HG02852 (cell line): Measurements from ENCODE around the gene TRIM36.

ENCODE experiments used
- ATAC-seq: cut with Tn5 transposase; IDR thresholded peaks from one replicate; pipeline ENCODE4 v1.9.1; 2021; ENCODE audit warnings: mild to moderate bottlenecking, moderate library complexity; ENCODE audit not compliant: unreplicated experiment

The TRIM36 gene

GRCh38 chr5:115169487-115170133, at the start of gene TRIM36:
TSS of gene TRIM36 (minus strand) at chr5:115169908. CDS start at chr5:115169634, 274 bp downstream.
- ATAC-seq = peak; percentile 97

- no peak for ATAC-seq
Observed at GRCh38 chr5:115214541-115214940, 44.8 kb upstream of the TRIM36 start.

GRCh38 chr5:115209279-115209678, 39.6 kb upstream of the TRIM36 start:
- ATAC-seq = peak; percentile 99

GRCh38 chr5:115202952-115203351, 33.2 kb upstream of the TRIM36 start:
- ATAC-seq = no peak

- ATAC-seq = no peak
Observed at GRCh38 chr5:115196161-115196560, 26.5 kb upstream of the TRIM36 start.

GRCh38 chr5:115194676-115195075, 25.0 kb upstream of the TRIM36 start:
- no peak for ATAC-seq

GRCh38 chr5:115193295-115193694, 23.6 kb upstream of the TRIM36 start:
- ATAC-seq = no peak

GRCh38 chr5:115192098-115192497, 22.4 kb upstream of the TRIM36 start:
- no peak for ATAC-seq

- ATAC-seq = no peak
Observed at GRCh38 chr5:115191474-115192031, 21.8 kb upstream of the TRIM36 start.

- no peak for ATAC-seq
Observed at GRCh38 chr5:115190388-115190787, 20.7 kb upstream of the TRIM36 start.

GRCh38 chr5:115189866-115190265, 20.2 kb upstream of the TRIM36 start:
- ATAC-seq = no peak

- no peak for ATAC-seq
Observed at GRCh38 chr5:115186794-115187193, 17.1 kb upstream of the TRIM36 start.

GRCh38 chr5:115184770-115185169, 15.1 kb upstream of the TRIM36 start:
- ATAC-seq = no peak

- no peak for ATAC-seq
Observed at GRCh38 chr5:115181757-115182156, 12.0 kb upstream of the TRIM36 start.

GRCh38 chr5:115180165-115180709, 10.5 kb upstream of the TRIM36 start:
- ATAC-seq = peak; percentile 65

GRCh38 chr5:115179394-115180164, 9.9 kb upstream of the TRIM36 start:
- ATAC-seq = peak; percentile 35

GRCh38 chr5:115179030-115179393, 9.3 kb upstream of the TRIM36 start:
- no peak for ATAC-seq

- no peak for ATAC-seq
Observed at GRCh38 chr5:115170929-115171510, 1.3 kb upstream of the TRIM36 start.

- peak; percentile 47 for ATAC-seq
Observed at GRCh38 chr5:115170134-115170928, 623 bp upstream of the TRIM36 start.

- ATAC-seq = no peak
Observed at GRCh38 chr5:115168829-115169486, 750 bp downstream of the TRIM36 start.
